ENCODE measurements around the gene KRTAP16-1. TPM values are rescaled to one million over a fixed set of nuclear protein-coding genes. Genes with fewer than 3 reads are reported as not detected.
"Not testable (repeated sequence)": the region's sequence is repeated elsewhere in the genome, so short reads cannot be mapped to it uniquely, and the experiment has no call there.

The KRTAP16-1 gene
- total RNA-seq, 2 experiments from 2014 or later, result 0.15 TPM; not detected in 1

- H3K4me3 Mint-ChIP-seq, result no peak overlapping the region
- H3K4me1 Mint-ChIP-seq (ENCODE audit: low read depth), result peaks cover 17% of the 10 kb centered on the region
- H3K27me3 Mint-ChIP-seq (ENCODE audit: low read depth), result no peaks in the 10 kb centered on the region
- no peak overlapping the region for H3K27ac Mint-ChIP-seq
- no peaks in the 10 kb centered on the region for H3K9me3 Mint-ChIP-seq
- DNase-seq, result no peak
- CTCF ChIA-PET, result no interaction called here
- H3K36me3 Mint-ChIP-seq (ENCODE audit: low read depth), result no peaks in the 10 kb centered on the region
- intact Hi-C loops (cut with micrococcal nuclease), result no loop called here
Measured at GRCh38 chr17:41284043-41284442, 25.1 kb downstream of the KRTAP16-1 start.

GRCh38 chr17:41278176-41278955, 30.7 kb downstream of the KRTAP16-1 start:
- intact Hi-C loops (cut with micrococcal nuclease), result no loop called here
- no peaks in the 10 kb centered on the region for H3K9me3 Mint-ChIP-seq
- H3K4me1 Mint-ChIP-seq (ENCODE audit: low read depth), result peaks cover 3% of the 10 kb centered on the region
- H3K27me3 Mint-ChIP-seq (ENCODE audit: low read depth), result no peaks in the 10 kb centered on the region
- H3K27ac Mint-ChIP-seq, result no peak overlapping the region
- no peak overlapping the region for H3K4me3 Mint-ChIP-seq
- CTCF ChIA-PET, result no interaction called here
- DNase-seq, result no peak
- H3K36me3 Mint-ChIP-seq (ENCODE audit: low read depth), result no peaks in the 10 kb centered on the region

DNA sequence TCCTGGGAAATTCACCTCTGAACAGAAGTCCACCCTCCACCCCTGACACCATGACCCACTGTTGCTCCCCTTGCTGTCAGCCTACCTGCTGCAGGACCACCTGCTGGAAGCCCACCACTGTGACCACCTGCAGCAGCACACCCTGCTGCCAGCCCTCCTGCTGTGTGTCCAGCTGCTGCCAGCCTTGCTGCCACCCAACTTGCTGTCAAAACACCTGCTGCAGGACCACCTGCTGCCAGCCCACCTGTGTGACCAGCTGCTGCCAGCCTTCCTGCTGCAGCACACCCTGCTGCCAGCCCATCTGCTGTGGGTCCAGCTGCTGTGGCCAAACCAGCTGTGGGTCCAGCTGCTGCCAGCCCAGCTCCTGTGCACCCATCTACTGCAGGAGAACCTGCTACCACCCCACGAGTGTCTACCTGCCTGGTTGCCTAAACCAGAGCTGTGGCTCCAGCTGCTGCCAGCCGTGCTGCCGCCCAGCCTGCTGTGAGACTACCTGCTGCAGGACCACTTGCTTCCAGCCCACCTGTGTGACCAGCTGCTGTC, 33.4 kb downstream of the KRTAP16-1 start, which contains the start of gene KRTAP9-7:
Gene KRTAP9-7, plus strand, starts transcription at position 51 of the 543 bp plus-strand sequence. Its CDS starts 0 bp downstream, at position 51.
- H3K4me3 Mint-ChIP-seq; H3K27me3 Mint-ChIP-seq (ENCODE audit: low read depth); H3K36me3 Mint-ChIP-seq (ENCODE audit: low read depth); H3K27ac Mint-ChIP-seq; H3K9me3 Mint-ChIP-seq; DNase-seq; H3K4me1 Mint-ChIP-seq (ENCODE audit: low read depth): not testable (repeated sequence)
- intact Hi-C loops (cut with micrococcal nuclease), result loop anchor here (1.0 kb wide), 1 partner anchor 11 kb away; no protein-coding TSS in a partner anchor
- CTCF ChIA-PET, result interaction anchor here (0.6 kb wide), 1 partner anchor 358 kb away, joined by 3 read pairs; no protein-coding TSS in a partner anchor

- CTCF ChIA-PET, result no interaction called here
- H3K27ac Mint-ChIP-seq, result peak overlapping the region; percentile 36
- H3K36me3 Mint-ChIP-seq (ENCODE audit: low read depth), result no peaks in the 10 kb centered on the region
Measured at GRCh38 chr17:41271858-41272257, 37.3 kb downstream of the KRTAP16-1 start.

GRCh38 chr17:41271323-41271722, 37.8 kb downstream of the KRTAP16-1 start:
- DNase-seq; H3K27ac Mint-ChIP-seq; H3K4me3 Mint-ChIP-seq; intact Hi-C loops (cut with micrococcal nuclease); CTCF ChIA-PET; H3K9me3 Mint-ChIP-seq; H3K4me1 Mint-ChIP-seq (ENCODE audit: low read depth); H3K27me3 Mint-ChIP-seq (ENCODE audit: low read depth); H3K36me3 Mint-ChIP-seq (ENCODE audit: low read depth): not testable (repeated sequence)

More at GRCh38 chr17:41271858-41272257, 37.3 kb downstream of the KRTAP16-1 start:
- peaks cover 8% of the 10 kb centered on the region for H3K4me1 Mint-ChIP-seq (ENCODE audit: low read depth)
- no peak for DNase-seq
- H3K4me3 Mint-ChIP-seq, result no peak overlapping the region
- no peaks in the 10 kb centered on the region for H3K9me3 Mint-ChIP-seq
- intact Hi-C loops (cut with micrococcal nuclease), result no loop called here
- H3K27me3 Mint-ChIP-seq (ENCODE audit: low read depth), result no peaks in the 10 kb centered on the region

DNA sequence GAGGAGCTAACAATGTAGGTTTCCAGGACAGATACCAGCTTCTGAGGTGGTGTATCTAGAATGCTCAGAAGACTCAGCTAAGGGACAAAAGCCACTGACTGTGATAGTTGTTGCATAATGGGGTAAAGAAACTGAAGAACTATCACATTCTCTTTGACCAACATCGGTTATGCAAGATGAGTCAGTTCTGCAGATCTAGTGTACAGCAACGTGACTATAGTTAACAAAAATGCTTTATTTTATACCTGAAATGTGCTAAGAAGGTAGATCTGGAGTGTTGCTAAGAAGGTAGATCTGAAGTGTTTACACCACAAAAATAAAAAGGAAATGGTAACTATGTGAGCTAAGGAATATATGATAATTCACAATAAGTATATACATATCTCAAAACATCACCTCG, 41.4 kb downstream of the KRTAP16-1 start:
- Mint-ChIP-seq H3K4me3 (no peak overlapping the region), H3K36me3 (ENCODE audit: low read depth) (no peaks in the 10 kb centered on the region), H3K4me1 (ENCODE audit: low read depth) (peaks cover 5% of the 10 kb centered on the region), H3K9me3 (no peaks in the 10 kb centered on the region), H3K27ac (no peak overlapping the region), H3K27me3 (ENCODE audit: low read depth) (no peaks in the 10 kb centered on the region)
- CTCF ChIA-PET, result interaction anchor here (0.6 to 0.7 kb wide), 2 partner anchors 253 to 291 kb away, joined by 3 to 4 read pairs; no protein-coding TSS in a partner anchor
- no peak for DNase-seq
- intact Hi-C loops (cut with micrococcal nuclease), result no loop called here

DNA sequence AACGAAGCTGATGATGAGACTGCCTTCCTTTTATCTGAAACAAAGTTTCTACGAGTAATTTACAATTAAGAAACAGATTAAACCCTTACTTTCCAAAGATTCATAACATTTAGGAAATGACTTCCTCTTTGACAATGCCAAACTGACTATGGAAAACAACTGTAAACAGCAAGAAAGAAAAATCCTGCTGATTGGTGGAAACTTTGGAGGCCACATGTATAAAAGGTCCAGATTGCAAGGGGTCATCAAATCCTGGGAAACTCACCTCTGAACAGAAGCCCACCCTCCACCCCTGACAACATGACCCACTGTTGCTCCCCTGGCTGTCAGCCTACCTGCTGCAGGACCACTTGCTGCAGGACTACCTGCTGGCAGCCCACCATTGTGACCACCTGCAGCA, 44.0 kb downstream of the KRTAP16-1 start, which contains the start of gene KRTAP9-6:
Gene KRTAP9-6, plus strand, starts transcription at position 301 of the 400 bp plus-strand sequence. Its CDS starts 0 bp downstream, at position 301.
- no peak within 1 kb of the TSS for H3K4me3 Mint-ChIP-seq
- H3K27me3 Mint-ChIP-seq (ENCODE audit: low read depth), result no peaks in the 10 kb centered on the region
- no peak for DNase-seq
- H3K9me3 Mint-ChIP-seq, result no peaks in the 10 kb centered on the region
- no peaks in the 10 kb centered on the region for H3K4me1 Mint-ChIP-seq (ENCODE audit: low read depth)
- H3K27ac Mint-ChIP-seq, result no peak within 1 kb of the TSS
- intact Hi-C loops (cut with micrococcal nuclease), result no loop called here
- H3K36me3 Mint-ChIP-seq (ENCODE audit: low read depth), result no peaks in the 10 kb centered on the region
- CTCF ChIA-PET, result no interaction called here

GRCh38 chr17:41264599-41264998, 44.5 kb downstream of the KRTAP16-1 start:
- no peak overlapping the region for H3K27ac Mint-ChIP-seq
- no peaks in the 10 kb centered on the region for H3K4me1 Mint-ChIP-seq (ENCODE audit: low read depth)
- no peaks in the 10 kb centered on the region for H3K36me3 Mint-ChIP-seq (ENCODE audit: low read depth)
- no peak for DNase-seq
- no peak overlapping the region for H3K4me3 Mint-ChIP-seq
- intact Hi-C loops (cut with micrococcal nuclease), result loop anchor here (1.0 kb wide), 1 partner anchor 12 kb away; no protein-coding TSS in a partner anchor
- no peaks in the 10 kb centered on the region for H3K27me3 Mint-ChIP-seq (ENCODE audit: low read depth)
- no peaks in the 10 kb centered on the region for H3K9me3 Mint-ChIP-seq
- CTCF ChIA-PET, result no interaction called here

GRCh38 chr17:41263212-41263611, 45.9 kb downstream of the KRTAP16-1 start:
- intact Hi-C loops (cut with micrococcal nuclease), result no loop called here
- Mint-ChIP-seq H3K4me1 (ENCODE audit: low read depth) (no peaks in the 10 kb centered on the region), H3K27ac (no peak overlapping the region), H3K27me3 (ENCODE audit: low read depth) (no peaks in the 10 kb centered on the region), H3K9me3 (no peaks in the 10 kb centered on the region), H3K4me3 (no peak overlapping the region), H3K36me3 (ENCODE audit: low read depth) (no peaks in the 10 kb centered on the region)
- CTCF ChIA-PET, result no interaction called here
- no peak for DNase-seq

DNA sequence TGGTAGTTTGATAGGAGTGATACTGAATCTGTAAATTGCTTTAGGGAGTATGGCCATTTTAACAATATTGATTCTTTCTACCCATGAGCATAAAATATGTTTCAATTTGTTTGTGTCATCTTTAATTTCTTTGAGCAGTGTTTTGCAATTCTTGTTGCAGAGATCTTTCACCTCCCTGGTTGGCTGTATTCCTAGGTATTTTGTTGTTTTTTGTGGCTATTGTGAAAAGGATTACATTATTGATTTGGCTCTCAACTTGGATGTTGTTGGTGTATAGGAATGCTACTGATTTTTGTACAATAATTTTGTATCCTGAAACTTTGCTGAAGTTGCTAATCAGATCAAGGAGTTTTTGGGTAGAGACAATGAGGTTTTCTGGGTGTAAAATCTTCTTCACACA, 50.7 kb downstream of the KRTAP16-1 start:
- DNase-seq, result no peak
- H3K27ac Mint-ChIP-seq, result no peak overlapping the region
- intact Hi-C loops (cut with micrococcal nuclease), result no loop called here
- no peaks in the 10 kb centered on the region for H3K4me1 Mint-ChIP-seq (ENCODE audit: low read depth)
- no peaks in the 10 kb centered on the region for H3K27me3 Mint-ChIP-seq (ENCODE audit: low read depth)
- CTCF ChIA-PET, result no interaction called here
- H3K9me3 Mint-ChIP-seq, result no peaks in the 10 kb centered on the region
- no peaks in the 10 kb centered on the region for H3K36me3 Mint-ChIP-seq (ENCODE audit: low read depth)
- H3K4me3 Mint-ChIP-seq, result no peak overlapping the region

Other genes starting within 250 kb of the KRTAP16-1 start
- gene KRTAP2-3, start 249.2 kb downstream of the KRTAP16-1 start, total RNA-seq, result not detected
- gene KRTAP2-4, start 243.4 kb downstream of the KRTAP16-1 start, total RNA-seq, result not detected
- gene KRTAP4-7, start 225.2 kb downstream of the KRTAP16-1 start, total RNA-seq, result not detected
- not detected for gene KRTAP4-8, start 211.2 kb downstream of the KRTAP16-1 start, total RNA-seq
- not detected for gene KRTAP4-16, start 207.1 kb downstream of the KRTAP16-1 start, total RNA-seq
- not detected for gene KRTAP4-9, start 203.9 kb downstream of the KRTAP16-1 start, total RNA-seq
- gene KRTAP4-11, start 190.9 kb downstream of the KRTAP16-1 start, total RNA-seq, result not detected
- not detected for gene KRTAP4-12, start 185.1 kb downstream of the KRTAP16-1 start, total RNA-seq
- gene KRTAP4-6, start 168.8 kb downstream of the KRTAP16-1 start, total RNA-seq, result not detected
- not detected for gene KRTAP4-5, start 159.5 kb downstream of the KRTAP16-1 start, total RNA-seq
- gene KRTAP4-4, start 148.6 kb downstream of the KRTAP16-1 start, total RNA-seq, result not detected
- gene KRTAP4-3, start 141.1 kb downstream of the KRTAP16-1 start, total RNA-seq, result not detected
- gene KRTAP4-2, start 131.1 kb downstream of the KRTAP16-1 start, total RNA-seq, result not detected
- not detected for gene KRTAP4-1, start 124.4 kb downstream of the KRTAP16-1 start, total RNA-seq
- gene KRTAP9-1, start 119.4 kb downstream of the KRTAP16-1 start, total RNA-seq, result not detected
- gene KRTAP9-2, start 82.7 kb downstream of the KRTAP16-1 start, total RNA-seq, result not detected
- not detected for gene KRTAP9-3, start 76.9 kb downstream of the KRTAP16-1 start, total RNA-seq
- gene KRTAP9-8, start 71.3 kb downstream of the KRTAP16-1 start, total RNA-seq, result not detected
- gene KRTAP9-4, start 59.6 kb downstream of the KRTAP16-1 start, total RNA-seq, result not detected
- gene KRTAP9-9, start 53.9 kb downstream of the KRTAP16-1 start, total RNA-seq, result not detected
- not detected for gene KRTAP9-6, start 43.9 kb downstream of the KRTAP16-1 start, total RNA-seq
- not detected for gene KRTAP9-7, start 33.6 kb downstream of the KRTAP16-1 start, total RNA-seq
- gene KRTAP29-1, start 6.5 kb downstream of the KRTAP16-1 start, total RNA-seq, result not detected
- not detected for gene KRTAP17-1, start 6.4 kb upstream of the KRTAP16-1 start, total RNA-seq
- gene KRT33A, start 41.5 kb upstream of the KRTAP16-1 start, total RNA-seq, result not detected
- gene KRT33B, start 60.5 kb upstream of the KRTAP16-1 start, total RNA-seq, result not detected
- gene KRT34, start 73.0 kb upstream of the KRTAP16-1 start, total RNA-seq, result not detected
- not detected for gene KRT31, start 88.3 kb upstream of the KRTAP16-1 start, total RNA-seq
- gene KRT37, start 115.3 kb upstream of the KRTAP16-1 start, total RNA-seq, result not detected
- not detected for gene KRT38, start 131.7 kb upstream of the KRTAP16-1 start, total RNA-seq
- not detected for gene KRT32, start 158.1 kb upstream of the KRTAP16-1 start, total RNA-seq
- not detected for gene KRT35, start 171.8 kb upstream of the KRTAP16-1 start, total RNA-seq
- gene KRT36, start 180.6 kb upstream of the KRTAP16-1 start, total RNA-seq, result not detected
- not detected for gene KRT13, start 196.3 kb upstream of the KRTAP16-1 start, total RNA-seq
- gene KRT15, start 209.6 kb upstream of the KRTAP16-1 start, total RNA-seq, result not detected
- gene KRT19, start 219.0 kb upstream of the KRTAP16-1 start, total RNA-seq, result not detected

All from activated naive CD4-positive, alpha-beta T cell treated with anti-CD3 and anti-CD28 coated beads for 36 hours (primary cell).